Measurements from ENCODE around the gene PRKG1. TPM values are rescaled to one million over a fixed set of nuclear protein-coding genes. Genes with fewer than 3 reads are reported as not detected.

PRKG1 gene
- total RNA-seq, 1 donor = 19.5 TPM

DNA sequence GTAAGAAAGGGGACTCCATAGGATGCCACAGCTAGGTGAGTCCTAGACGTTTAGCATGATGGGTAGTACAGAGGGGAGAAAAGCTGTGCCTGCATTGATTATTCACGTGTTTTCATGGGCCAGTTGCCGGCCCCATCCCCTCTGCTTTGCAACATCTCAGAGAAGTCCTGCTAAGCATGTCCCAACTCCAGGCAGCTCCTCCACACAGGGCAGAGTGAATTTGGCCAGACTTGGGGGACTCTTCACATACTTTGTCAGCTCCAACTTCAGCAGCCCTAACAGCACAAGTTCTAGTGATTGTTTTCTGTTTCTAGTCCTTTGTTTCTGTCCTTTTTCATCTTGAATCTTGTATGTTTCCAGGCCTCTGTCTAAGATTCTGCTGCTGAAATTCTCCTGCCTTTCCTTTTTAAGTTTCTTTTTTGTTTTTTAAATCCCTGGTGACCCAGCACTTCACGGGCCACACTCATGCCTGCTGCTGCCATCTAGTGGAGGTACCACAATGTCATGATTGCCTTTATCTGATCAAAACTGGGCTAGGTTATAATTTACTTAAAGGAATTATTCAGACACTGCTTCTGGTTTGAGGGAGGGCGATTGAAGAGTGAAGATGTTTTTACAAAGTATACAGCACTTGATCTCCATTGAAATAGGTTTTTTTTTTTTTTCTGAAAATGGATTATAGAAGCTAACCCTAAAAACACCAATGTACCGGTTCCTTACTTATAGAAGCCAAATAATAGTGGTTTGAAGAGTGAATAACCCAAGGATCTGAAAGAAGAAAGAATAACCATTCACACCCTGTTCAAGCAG, 348.2 kb downstream of the PRKG1 start:
- peaks cover 11% of the 10 kb centered on the region for H3K4me1 ChIP-seq (ENCODE audit: insufficient read depth, low read length)
- no peaks in the 10 kb centered on the region for H4K20me1 ChIP-seq (ENCODE audit: insufficient read depth, low read length)
- no peak overlapping the region for H3K4me3 ChIP-seq (ENCODE audit: insufficient read depth, low read length)
- TF ChIP-seq, protein P1, sequence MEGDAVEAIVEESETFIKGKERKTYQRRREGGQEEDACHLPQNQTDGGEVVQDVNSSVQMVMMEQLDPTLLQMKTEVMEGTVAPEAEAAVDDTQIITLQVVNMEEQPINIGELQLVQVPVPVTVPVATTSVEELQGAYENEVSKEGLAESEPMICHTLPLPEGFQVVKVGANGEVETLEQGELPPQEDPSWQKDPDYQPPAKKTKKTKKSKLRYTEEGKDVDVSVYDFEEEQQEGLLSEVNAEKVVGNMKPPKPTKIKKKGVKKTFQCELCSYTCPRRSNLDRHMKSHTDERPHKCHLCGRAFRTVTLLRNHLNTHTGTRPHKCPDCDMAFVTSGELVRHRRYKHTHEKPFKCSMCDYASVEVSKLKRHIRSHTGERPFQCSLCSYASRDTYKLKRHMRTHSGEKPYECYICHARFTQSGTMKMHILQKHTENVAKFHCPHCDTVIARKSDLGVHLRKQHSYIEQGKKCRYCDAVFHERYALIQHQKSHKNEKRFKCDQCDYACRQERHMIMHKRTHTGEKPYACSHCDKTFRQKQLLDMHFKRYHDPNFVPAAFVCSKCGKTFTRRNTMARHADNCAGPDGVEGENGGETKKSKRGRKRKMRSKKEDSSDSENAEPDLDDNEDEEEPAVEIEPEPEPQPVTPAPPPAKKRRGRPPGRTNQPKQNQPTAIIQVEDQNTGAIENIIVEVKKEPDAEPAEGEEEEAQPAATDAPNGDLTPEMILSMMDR (IDR thresholded peaks at IDR 0.05; ENCODE audit: extremely low read depth, low read depth, low read length) = peak; percentile 92
- no peak overlapping the region for H3K27ac ChIP-seq (ENCODE audit: low read depth, low read length)
- H3K79me2 ChIP-seq (ENCODE audit: insufficient read depth, low read length) = no peaks in the 10 kb centered on the region
- no peaks in the 10 kb centered on the region for H3K36me3 ChIP-seq (ENCODE audit: insufficient read depth, low read length)
- H3K4me2 ChIP-seq (ENCODE audit: insufficient read depth, low read length) = peak overlapping the region; percentile 38
- H3K27me3 ChIP-seq (ENCODE audit: insufficient read depth, low read length) = peaks cover 3% of the 10 kb centered on the region
- DNase-seq (ENCODE audit: insufficient read length, low spot score, missing footprints) = no peak
- H2AFZ ChIP-seq (ENCODE audit: low read length) = peak overlapping the region; percentile 58
- no peaks in the 10 kb centered on the region for H3K9me3 ChIP-seq (ENCODE audit: low read depth, low read length)

DNA sequence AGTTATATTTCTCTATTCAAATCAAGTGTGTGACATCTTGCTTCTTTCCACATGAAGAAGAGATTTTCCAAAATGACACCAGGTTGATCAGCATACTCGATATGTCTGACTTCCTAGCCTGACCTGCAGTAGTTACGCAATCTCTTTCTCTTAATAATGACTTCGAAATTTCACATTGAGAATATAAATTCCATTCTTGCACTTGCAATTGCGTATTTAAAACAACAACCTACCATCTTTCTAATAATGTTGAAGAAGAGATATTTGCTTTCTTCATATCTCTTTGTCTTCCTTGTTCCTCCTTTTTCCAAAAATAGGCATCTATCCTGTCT, 348.8 kb downstream of the PRKG1 start:
- Histone ChIP-seq H3K27ac (ENCODE audit: low read depth, low read length) (no peak overlapping the region), H2AFZ (ENCODE audit: low read length) (no peak overlapping the region), H3K9me3 (ENCODE audit: low read depth, low read length) (no peaks in the 10 kb centered on the region), H3K79me2 (ENCODE audit: insufficient read depth, low read length) (no peaks in the 10 kb centered on the region), H3K27me3 (ENCODE audit: insufficient read depth, low read length) (peaks cover 3% of the 10 kb centered on the region), H3K36me3 (ENCODE audit: insufficient read depth, low read length) (no peaks in the 10 kb centered on the region), H3K4me1 (ENCODE audit: insufficient read depth, low read length) (peaks cover 11% of the 10 kb centered on the region), H3K4me2 (ENCODE audit: insufficient read depth, low read length) (no peak overlapping the region), H4K20me1 (ENCODE audit: insufficient read depth, low read length) (no peaks in the 10 kb centered on the region), H3K4me3 (ENCODE audit: insufficient read depth, low read length) (no peak overlapping the region)
- DNase-seq (ENCODE audit: insufficient read length, low spot score, missing footprints) = no peak
- TF ChIP-seq, protein P1 (IDR thresholded peaks at IDR 0.05; ENCODE audit: extremely low read depth, low read depth, low read length) = no peak

DNA sequence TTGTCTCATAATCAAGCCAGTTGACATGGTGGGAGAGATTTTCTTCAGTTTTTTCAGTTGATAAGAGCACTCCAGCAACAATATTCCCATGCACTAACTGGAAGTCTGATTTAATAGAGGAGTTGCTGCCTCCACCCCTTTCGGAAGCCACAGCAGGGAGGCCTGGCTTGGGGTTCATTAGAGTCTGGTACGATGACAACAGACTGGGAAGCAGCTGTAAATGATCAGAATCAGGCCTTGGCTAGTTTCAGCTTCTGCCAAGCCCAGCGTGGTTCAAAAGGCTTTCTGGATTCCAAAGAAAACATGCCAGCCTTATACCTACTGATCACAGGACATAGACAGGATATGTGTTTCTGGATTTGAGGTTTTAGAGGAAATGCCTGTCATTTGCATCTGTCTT, 351.1 kb downstream of the PRKG1 start:
- H3K4me2 ChIP-seq (ENCODE audit: insufficient read depth, low read length) = no peak overlapping the region
- DNase-seq (ENCODE audit: insufficient read length, low spot score, missing footprints) = no peak
- H3K4me3 ChIP-seq (ENCODE audit: insufficient read depth, low read length) = no peak overlapping the region
- no peaks in the 10 kb centered on the region for H3K79me2 ChIP-seq (ENCODE audit: insufficient read depth, low read length)
- peaks cover 11% of the 10 kb centered on the region for H3K4me1 ChIP-seq (ENCODE audit: insufficient read depth, low read length)
- peak overlapping the region; percentile 28 for H2AFZ ChIP-seq (ENCODE audit: low read length)
- H3K9me3 ChIP-seq (ENCODE audit: low read depth, low read length) = no peaks in the 10 kb centered on the region
- H3K27me3 ChIP-seq (ENCODE audit: insufficient read depth, low read length) = no peaks in the 10 kb centered on the region
- H3K36me3 ChIP-seq (ENCODE audit: insufficient read depth, low read length) = no peaks in the 10 kb centered on the region
- no peak overlapping the region for H3K27ac ChIP-seq (ENCODE audit: low read depth, low read length)
- no peaks in the 10 kb centered on the region for H4K20me1 ChIP-seq (ENCODE audit: insufficient read depth, low read length)
- TF ChIP-seq, protein P1 (IDR thresholded peaks at IDR 0.05; ENCODE audit: extremely low read depth, low read depth, low read length) = no peak

DNA sequence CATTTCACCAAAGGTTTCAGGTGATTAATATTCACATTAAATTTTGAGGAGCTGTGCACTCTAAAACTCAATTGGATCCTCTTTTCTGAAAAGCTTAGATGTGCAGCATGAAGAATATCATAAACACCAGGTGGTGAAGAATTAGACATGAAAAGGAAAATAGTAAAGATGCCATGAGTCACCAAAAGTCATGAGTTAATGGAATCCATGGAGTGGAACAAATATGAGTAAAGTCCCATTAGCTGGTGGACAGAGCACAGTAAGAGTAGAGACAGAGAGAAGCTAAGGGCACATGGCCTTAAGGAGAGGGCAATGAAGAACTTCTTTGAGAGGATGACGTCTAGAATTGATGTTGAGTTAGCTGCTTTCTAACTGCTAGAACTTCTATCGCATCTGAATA, 353.5 kb downstream of the PRKG1 start:
- H3K4me3 ChIP-seq (ENCODE audit: insufficient read depth, low read length) = no peak overlapping the region
- H3K27ac ChIP-seq (ENCODE audit: low read depth, low read length) = no peak overlapping the region
- TF ChIP-seq, protein P1 (IDR thresholded peaks at IDR 0.05; ENCODE audit: extremely low read depth, low read depth, low read length) = no peak
- H3K79me2 ChIP-seq (ENCODE audit: insufficient read depth, low read length) = no peaks in the 10 kb centered on the region
- DNase-seq (ENCODE audit: insufficient read length, low spot score, missing footprints) = no peak
- no peaks in the 10 kb centered on the region for H3K4me1 ChIP-seq (ENCODE audit: insufficient read depth, low read length)
- H4K20me1 ChIP-seq (ENCODE audit: insufficient read depth, low read length) = no peaks in the 10 kb centered on the region
- H3K4me2 ChIP-seq (ENCODE audit: insufficient read depth, low read length) = no peak overlapping the region
- H3K36me3 ChIP-seq (ENCODE audit: insufficient read depth, low read length) = no peaks in the 10 kb centered on the region
- no peak overlapping the region for H2AFZ ChIP-seq (ENCODE audit: low read length)
- no peaks in the 10 kb centered on the region for H3K27me3 ChIP-seq (ENCODE audit: insufficient read depth, low read length)
- H3K9me3 ChIP-seq (ENCODE audit: low read depth, low read length) = no peaks in the 10 kb centered on the region
